ENCODE measurements around the gene DRAM1.
"Not testable (repeated sequence)": the region's sequence is repeated elsewhere in the genome, so short reads cannot be mapped to it uniquely, and the experiment has no call there.

The DRAM1 gene

DNA sequence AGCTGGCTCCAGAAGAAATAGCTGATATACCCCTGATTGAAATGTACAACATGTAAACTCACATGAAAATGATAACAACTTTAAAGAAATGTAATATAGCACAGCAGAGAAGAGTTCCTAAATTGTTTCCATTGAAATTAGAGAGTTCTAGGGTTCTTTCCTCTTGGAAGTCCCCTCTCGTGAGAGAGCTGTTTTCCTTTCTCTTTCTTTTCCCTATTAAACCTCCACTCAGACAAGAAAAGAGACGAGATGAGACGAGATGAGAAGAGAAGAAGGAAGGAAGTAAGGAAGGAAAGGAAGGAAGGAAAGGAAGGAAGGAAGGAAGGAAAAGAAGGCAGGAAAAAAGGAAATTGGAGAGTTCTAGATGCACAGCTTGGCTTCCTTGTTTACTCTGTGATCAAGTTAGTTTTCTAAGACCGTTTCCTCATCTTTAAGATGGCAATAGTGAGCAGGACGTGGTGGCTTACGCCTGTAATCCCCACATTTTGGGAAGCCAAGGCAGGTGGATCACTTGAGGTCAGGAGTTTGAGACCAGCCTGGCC, 11.9 kb downstream of the DRAM1 start:
- H3K4me3 ChIP-seq (ENCODE audit: low read length): no peak overlapping the region
- no peak for DNase-seq (ENCODE audit: low read depth, low spot score)

GRCh38 chr12:101891462-101891971, 14.1 kb downstream of the DRAM1 start:
- no peak for DNase-seq (ENCODE audit: low read depth, low spot score)
- no peak overlapping the region for H3K4me3 ChIP-seq (ENCODE audit: low read length)

DNA sequence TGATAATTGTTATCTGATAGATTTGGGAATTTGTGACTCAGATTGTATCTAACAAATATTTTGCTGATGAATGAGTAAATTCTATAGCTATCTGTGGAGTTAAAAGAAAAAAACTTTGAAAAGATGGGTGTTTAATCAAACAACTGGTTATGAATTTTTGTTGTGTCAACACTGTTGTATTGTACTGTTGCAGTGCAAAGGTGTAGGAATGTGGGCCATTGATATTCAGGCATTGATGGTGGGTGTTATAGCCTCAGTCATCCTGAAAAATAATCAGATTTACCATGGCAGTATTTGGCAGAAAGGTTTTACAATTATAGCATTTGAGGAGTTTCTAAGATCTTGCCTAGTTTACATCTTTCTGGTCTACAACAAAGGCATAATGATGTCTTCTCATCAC, 15.4 kb downstream of the DRAM1 start:
- H3K4me3 ChIP-seq (ENCODE audit: low read length): no peak overlapping the region
- no peak for DNase-seq (ENCODE audit: low read depth, low spot score)

- DNase-seq (ENCODE audit: low read depth, low spot score): no peak
These were observed 24.4 kb downstream of the DRAM1 start for GRCh38 chr12:101901777-101902176.

DNA sequence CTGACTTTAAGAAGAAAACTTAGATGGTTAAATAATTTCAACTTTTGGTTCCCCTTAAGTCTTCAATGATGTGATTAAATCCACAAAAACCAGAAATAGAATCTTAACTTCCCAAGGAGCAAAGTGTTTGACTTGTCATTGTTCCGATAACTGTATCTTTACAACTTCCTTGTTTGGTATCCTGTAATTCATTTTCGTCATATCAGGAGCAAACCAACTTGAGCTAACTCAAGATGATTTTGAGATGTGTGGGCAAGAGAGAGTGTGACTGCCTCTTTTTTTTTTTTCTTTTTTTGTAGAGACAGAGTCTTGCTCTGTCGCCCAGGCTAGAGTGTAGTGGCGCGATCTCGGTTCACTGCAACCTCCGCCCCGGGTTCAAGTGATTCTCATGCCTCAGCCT, 25.3 kb downstream of the DRAM1 start:
- no peak for DNase-seq (ENCODE audit: low read depth, low spot score)
- no peak overlapping the region for H3K4me3 ChIP-seq (ENCODE audit: low read length)

More at GRCh38 chr12:101901777-101902176, 24.4 kb downstream of the DRAM1 start:
- H3K4me3 ChIP-seq (ENCODE audit: low read length): no peak overlapping the region

GRCh38 chr12:101906226-101906625, 28.8 kb downstream of the DRAM1 start:
- no peak for DNase-seq (ENCODE audit: low read depth, low spot score)
- H3K4me3 ChIP-seq (ENCODE audit: low read length): no peak overlapping the region

DNA sequence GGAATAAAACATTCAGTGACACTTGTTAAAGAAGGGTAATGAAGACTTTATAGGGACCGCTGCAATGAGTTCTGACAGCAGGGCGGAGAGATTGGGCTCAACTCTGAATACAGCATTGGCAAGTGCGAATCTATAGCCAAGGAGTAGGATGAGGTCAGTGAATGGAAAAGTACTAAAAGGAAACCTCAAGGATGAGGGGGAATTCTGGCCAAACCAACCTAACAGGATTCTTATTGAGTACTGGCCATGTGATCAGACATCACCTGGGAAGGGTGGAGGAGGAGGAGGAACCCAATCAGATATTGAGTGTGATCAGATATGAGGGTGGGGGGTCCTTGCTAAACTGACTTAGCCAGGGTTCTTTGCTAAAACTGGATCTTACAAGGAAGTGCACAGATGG, 31.0 kb downstream of the DRAM1 start:
- no peak for DNase-seq (ENCODE audit: low read depth, low spot score)

DNA sequence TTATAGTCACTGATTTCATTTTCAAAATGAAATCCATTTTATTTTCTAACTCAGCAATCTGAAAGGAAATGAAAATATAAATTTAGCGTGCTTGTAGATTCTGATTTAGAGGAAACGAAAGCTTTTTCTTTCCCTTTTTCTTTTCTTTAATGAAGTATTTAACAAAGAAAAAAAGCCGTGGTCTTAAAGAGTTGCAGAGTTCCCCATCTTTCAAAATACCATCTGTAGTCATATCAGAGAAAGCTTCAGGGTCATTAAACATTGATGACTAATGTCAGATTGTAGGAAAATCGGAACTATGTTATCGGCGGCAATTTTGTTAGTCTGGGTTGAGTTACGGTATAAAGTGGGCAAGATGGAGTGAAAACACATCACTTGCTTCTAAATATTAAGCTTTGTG, 32.3 kb downstream of the DRAM1 start:
- DNase-seq (ENCODE audit: low read depth, low spot score): no peak
- no peak overlapping the region for H3K4me3 ChIP-seq (ENCODE audit: low read length)

More for the DNA sequence above, 31.0 kb downstream of the DRAM1 start:
- H3K4me3 ChIP-seq (ENCODE audit: low read length): no peak overlapping the region

GRCh38 chr12:101915841-101916240, 38.5 kb downstream of the DRAM1 start:
- no peak overlapping the region for H3K4me3 ChIP-seq (ENCODE audit: low read length)
- DNase-seq (ENCODE audit: low read depth, low spot score): no peak

GRCh38 chr12:101918805-101919204, 41.4 kb downstream of the DRAM1 start:
- not testable (repeated sequence) for DNase-seq (ENCODE audit: low read depth, low spot score)

GRCh38 chr12:101919447-101919846, 42.1 kb downstream of the DRAM1 start:
- no peak overlapping the region for H3K4me3 ChIP-seq (ENCODE audit: low read length)
- DNase-seq (ENCODE audit: low read depth, low spot score): no peak

More at GRCh38 chr12:101918805-101919204, 41.4 kb downstream of the DRAM1 start:
- not testable (repeated sequence) for H3K4me3 ChIP-seq (ENCODE audit: low read length)

DNA sequence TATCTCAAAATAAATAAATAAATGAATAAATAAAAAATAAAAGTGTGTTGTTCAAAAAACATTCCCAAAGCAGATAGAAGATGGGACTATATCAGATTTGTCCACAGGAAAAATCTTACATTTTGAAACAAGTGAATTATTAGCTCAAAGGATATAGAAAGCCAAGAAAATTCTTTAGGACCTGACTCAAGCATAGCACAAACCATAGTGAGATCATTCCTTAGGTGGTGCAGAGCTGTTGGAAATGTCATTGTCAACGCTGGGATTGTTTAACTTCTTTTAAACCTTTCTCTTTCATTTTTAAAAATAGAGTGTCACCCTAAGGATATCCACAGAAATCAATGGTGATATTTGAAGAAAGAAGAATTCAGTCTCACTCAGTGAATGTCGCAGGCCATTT, 43.5 kb downstream of the DRAM1 start:
- no peak overlapping the region for H3K4me3 ChIP-seq (ENCODE audit: low read length)
- no peak for DNase-seq (ENCODE audit: low read depth, low spot score)

DNA sequence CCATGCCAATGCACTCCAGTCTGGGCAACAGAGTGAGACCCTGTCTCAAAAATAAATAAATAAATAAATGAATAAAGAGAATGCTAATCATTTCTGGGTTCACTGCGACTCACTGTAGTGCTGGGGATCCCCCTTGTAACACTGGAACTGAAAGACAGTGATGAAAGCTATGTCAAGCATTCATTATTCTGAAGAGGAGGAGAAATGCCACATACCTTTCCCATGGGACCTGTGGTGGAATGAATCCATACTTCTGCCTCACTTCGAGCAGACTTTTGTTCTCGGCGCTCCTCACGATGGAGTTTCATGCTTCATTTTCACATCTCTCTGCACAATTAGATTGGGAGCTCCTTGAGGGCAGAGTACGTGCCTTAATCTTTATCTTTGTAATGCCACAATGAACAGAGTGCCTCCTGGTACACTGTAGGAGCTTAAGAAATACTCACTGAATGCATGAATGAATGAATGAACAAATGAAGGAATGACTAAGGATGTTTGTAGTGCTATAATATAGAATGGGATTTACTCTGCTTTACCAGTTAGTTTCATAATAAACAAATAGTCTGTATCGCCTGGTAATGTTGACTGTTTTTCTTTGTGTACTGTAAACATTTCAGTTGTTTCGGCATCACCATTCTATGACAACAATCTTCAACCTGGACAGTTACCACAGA, 45.8 kb downstream of the DRAM1 start:
- H3K4me3 ChIP-seq (ENCODE audit: low read length): no peak overlapping the region
- DNase-seq (ENCODE audit: low read depth, low spot score): no peak

GRCh38 chr12:101924618-101925017, 47.2 kb downstream of the DRAM1 start:
- DNase-seq (ENCODE audit: low read depth, low spot score): no peak
- H3K4me3 ChIP-seq (ENCODE audit: low read length): no peak overlapping the region

DNA sequence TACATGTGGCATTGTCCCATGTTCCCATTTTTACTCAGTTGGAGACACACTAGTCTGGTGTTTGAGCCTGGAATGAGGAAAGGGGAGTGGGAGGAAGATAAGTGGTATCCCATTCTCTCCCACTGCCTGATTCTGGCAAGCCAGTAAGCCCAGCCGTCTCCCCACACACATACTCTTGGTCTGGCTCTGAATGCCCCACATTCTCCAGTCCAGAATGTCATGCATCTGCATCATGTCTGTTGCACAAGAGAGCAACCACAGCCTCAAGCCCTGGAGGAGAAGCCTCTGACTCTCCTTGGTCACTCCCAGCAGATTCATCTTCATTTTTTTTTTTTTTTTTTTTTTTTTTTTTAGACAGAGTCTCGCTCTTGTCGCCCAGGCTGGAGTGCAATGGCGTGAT, 48.0 kb downstream of the DRAM1 start:
- DNase-seq (ENCODE audit: low read depth, low spot score): no peak
- no peak overlapping the region for H3K4me3 ChIP-seq (ENCODE audit: low read length)

DNA sequence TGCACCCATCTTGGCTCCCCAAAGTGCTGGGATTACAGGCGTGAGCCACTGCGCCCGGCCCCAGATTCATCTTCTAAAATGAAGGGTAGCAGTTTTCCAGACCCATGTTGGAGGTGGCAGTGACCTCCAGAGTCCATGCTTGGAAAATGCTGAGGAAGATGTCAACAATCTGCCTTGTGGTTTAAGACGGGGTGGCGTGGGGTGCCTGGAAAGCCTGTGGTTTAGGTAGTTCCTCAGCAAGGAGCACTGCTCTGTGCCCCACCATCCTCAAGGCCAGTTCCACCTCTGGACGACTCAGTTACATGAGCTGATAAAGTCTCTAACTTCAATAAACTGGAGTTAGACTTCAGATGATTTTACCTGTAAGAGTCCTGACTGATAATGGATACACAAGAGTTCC, 48.6 kb downstream of the DRAM1 start:
- DNase-seq (ENCODE audit: low read depth, low spot score): no peak
- no peak overlapping the region for H3K4me3 ChIP-seq (ENCODE audit: low read length)

DNA sequence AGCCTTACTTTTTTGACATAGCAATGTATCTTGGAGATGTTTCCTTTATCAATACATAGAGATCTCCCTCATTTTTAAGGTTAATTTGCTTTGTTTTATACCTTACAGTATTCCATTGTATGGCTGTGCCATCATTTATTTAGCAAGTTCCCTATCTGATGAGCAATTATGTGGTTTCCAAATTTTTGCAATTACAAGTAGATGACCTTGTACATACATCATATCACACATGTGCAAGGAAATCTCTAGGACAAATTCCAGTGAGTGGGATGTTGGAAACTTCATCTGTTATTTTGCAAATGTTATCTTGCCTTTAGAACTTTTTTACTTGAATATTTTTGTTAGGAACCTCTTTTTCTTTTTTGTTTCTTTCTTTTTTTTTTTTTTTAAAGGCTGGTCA, 49.7 kb downstream of the DRAM1 start:
- H3K4me3 ChIP-seq (ENCODE audit: low read length): no peak overlapping the region
- no peak for DNase-seq (ENCODE audit: low read depth, low spot score)

DNA sequence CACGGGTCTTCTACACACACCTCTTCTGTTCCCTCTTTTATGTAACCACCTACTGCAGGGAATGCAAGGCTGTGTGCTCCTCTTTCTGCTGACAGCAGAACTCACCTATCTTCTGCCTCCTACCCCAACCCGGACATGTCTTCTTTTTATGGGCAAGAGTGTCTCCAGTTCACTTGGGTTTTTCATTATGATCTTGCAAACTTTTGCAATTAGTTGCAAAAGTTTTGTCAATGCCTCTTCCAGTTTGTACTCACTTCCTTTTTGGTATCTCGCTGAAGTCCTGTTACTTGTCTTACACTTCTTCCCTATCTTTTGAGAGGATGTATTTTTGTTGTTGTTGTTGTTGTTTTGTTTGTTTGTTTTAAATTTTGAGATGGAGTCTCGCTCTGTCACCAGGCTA, 50.6 kb downstream of the DRAM1 start:
- no peak overlapping the region for H3K4me3 ChIP-seq (ENCODE audit: low read length)
- DNase-seq (ENCODE audit: low read depth, low spot score): no peak

DNA sequence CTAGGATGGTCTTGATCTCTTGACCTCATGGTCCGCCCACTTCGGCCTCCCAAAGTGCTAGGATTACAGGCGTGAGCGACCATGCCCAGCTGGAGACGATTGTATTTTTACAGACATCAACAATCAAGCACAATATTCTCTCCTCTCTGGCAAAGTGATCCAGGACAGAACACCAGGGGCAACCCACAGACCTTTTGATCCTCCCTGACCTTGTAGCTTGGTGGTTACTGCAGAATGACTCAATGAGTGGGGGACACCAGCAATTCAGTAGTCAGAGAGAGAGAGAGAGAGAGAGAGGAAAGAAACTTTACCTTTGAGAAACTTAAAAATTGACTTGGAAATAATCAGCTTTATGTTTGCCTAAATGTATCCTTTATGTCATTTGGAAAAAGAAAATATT, 51.2 kb downstream of the DRAM1 start:
- no peak overlapping the region for H3K4me3 ChIP-seq (ENCODE audit: low read length)
- DNase-seq (ENCODE audit: low read depth, low spot score): no peak

DNA sequence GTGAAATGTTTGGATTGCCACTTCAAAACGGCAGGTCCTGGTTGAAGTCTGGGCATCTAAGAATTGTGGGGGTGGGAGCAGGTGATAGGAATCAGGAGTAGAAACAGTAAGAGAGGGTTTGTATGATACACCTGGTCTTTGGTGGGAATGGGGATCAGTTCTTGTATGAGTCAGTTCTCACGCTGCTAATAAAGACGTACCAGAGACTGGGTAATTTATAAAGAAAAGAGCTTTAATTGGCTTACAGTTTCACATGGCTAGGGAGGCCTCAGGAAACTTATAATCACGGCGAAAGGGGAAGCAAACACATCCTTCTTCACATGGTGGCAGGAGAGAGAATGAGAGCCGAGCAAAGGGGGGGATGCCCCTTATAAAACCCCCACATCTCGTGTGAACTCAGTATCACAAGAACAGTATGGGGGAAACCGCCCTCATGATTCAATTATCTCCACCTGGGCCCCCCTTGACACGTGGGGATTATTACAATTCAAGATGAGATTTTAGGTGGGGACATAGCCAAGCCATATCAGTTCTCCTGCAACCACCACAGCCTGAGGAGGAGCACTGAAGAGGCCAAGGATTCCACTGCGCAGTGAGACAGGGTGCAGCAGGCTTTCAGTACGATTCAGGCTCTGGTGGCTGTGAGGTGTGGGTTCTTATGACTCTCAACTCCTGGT, 52.1 kb downstream of the DRAM1 start:
- no peak overlapping the region for H3K4me3 ChIP-seq (ENCODE audit: low read length)
- DNase-seq (ENCODE audit: low read depth, low spot score): no peak

Measured in Jurkat, Clone E6-1 (cell line).